Neuron (in vitro differentiated cells): Measurements from ENCODE around the gene CCNJL.

Experiments used
- H2AFZ ChIP-seq: one replicate; pipeline ENCODE4 v1.6.1; 2013; ENCODE audit warnings: low read depth, mild to moderate bottlenecking, inconsistent platforms, low read length, moderate library complexity
- H3K27me3 ChIP-seq: one replicate; pipeline ENCODE4 v1.6.1; 2013; ENCODE audit warnings: low read length; ENCODE audit not compliant: insufficient read depth
- H3K36me3 ChIP-seq: one replicate; pipeline ENCODE4 v1.6.1; 2013; ENCODE audit warnings: low read length; ENCODE audit not compliant: insufficient read depth
- H3K4me1 ChIP-seq: one replicate; pipeline ENCODE4 v1.6.1; 2013; ENCODE audit warnings: low read length; ENCODE audit not compliant: insufficient read depth
- H3K4me3 ChIP-seq: 2 replicates; pipeline ENCODE4 v1.5.1; 2013; ENCODE audit warnings: mild to moderate bottlenecking, low read length, moderate library complexity
- H3K9me3 ChIP-seq: one replicate; pipeline ENCODE4 v1.6.1; 2013; ENCODE audit warnings: low read length

CCNJL gene

DNA sequence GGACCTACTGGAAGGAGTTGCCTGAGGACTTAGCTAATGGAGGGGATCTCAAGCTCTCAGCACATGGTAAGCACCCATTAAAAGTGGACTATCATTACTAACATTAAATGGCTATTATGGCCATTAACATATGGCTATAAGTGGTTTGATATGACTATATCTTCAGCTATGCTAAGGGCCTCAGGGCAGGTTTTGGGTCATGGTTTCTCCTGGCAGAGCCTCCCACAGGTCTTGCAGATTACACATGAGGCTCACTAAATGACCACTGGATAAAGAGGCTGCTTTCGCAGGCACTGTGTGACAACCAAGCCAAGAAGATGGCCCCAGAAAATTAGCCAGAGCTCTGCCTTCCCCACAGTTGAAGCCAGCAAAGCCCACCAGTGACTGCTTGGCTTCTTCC is 15.4 kb downstream of the CCNJL start:
- Histone ChIP-seq H3K4me1 (peaks cover 13% of the 10 kb centered on the region), H3K36me3 (peaks cover 2% of the 10 kb centered on the region), H3K9me3 (no peaks in the 10 kb centered on the region), H3K27me3 (no peaks in the 10 kb centered on the region), H2AFZ (no peak overlapping the region), H3K4me3 (no peak overlapping the region)

GRCh38 chr5:160296496-160296895 is 15.9 kb downstream of the CCNJL start:
- Histone ChIP-seq H3K4me3 (no peak overlapping the region), H3K9me3 (no peaks in the 10 kb centered on the region), H3K4me1 (peaks cover 13% of the 10 kb centered on the region), H3K27me3 (no peaks in the 10 kb centered on the region), H2AFZ (no peak overlapping the region), H3K36me3 (peaks cover 2% of the 10 kb centered on the region)

GRCh38 chr5:160293901-160294561 is 18.3 kb downstream of the CCNJL start:
- Histone ChIP-seq H3K4me1 (peaks cover 13% of the 10 kb centered on the region), H2AFZ (no peak overlapping the region), H3K27me3 (no peaks in the 10 kb centered on the region), H3K9me3 (no peaks in the 10 kb centered on the region), H3K36me3 (peaks cover 2% of the 10 kb centered on the region), H3K4me3 (no peak overlapping the region)

- no peaks in the 10 kb centered on the region for H3K9me3 ChIP-seq
- H3K4me1 ChIP-seq = peaks cover 13% of the 10 kb centered on the region
- no peak overlapping the region for H2AFZ ChIP-seq
- H3K4me3 ChIP-seq = no peak overlapping the region
- peaks cover 2% of the 10 kb centered on the region for H3K36me3 ChIP-seq
- no peaks in the 10 kb centered on the region for H3K27me3 ChIP-seq
Observed at GRCh38 chr5:160293386-160293785, 19.0 kb downstream of the CCNJL start.

- Histone ChIP-seq H3K27me3 (no peaks in the 10 kb centered on the region), H3K36me3 (no peaks in the 10 kb centered on the region), H3K4me1 (peaks cover 28% of the 10 kb centered on the region), H2AFZ (no peak overlapping the region), H3K4me3 (no peak overlapping the region), H3K9me3 (no peaks in the 10 kb centered on the region)
Observed at GRCh38 chr5:160291467-160291866, 20.9 kb downstream of the CCNJL start.

DNA sequence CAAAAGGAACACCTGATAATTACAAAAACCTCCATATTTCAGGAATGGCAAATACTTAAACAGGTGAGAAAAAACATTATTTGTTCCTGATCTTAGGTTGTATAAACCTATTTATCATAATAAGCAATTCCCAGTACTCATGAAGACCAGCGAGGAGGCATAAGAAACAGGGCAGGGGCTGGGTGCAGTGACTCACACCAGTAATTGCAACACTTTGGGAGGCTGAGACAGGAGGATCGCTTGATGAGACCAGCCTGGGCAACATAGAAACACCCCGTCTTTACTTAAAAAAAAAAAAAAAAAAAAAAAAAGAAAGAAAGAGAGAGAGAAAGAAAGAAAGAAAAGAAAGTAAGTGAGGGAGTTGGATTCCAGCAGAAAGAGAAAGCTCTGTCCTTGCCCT is 21.6 kb downstream of the CCNJL start:
- Histone ChIP-seq H3K4me3 (no peak overlapping the region), H3K4me1 (peaks cover 28% of the 10 kb centered on the region), H3K36me3 (no peaks in the 10 kb centered on the region), H2AFZ (no peak overlapping the region), H3K9me3 (no peaks in the 10 kb centered on the region), H3K27me3 (no peaks in the 10 kb centered on the region)

DNA sequence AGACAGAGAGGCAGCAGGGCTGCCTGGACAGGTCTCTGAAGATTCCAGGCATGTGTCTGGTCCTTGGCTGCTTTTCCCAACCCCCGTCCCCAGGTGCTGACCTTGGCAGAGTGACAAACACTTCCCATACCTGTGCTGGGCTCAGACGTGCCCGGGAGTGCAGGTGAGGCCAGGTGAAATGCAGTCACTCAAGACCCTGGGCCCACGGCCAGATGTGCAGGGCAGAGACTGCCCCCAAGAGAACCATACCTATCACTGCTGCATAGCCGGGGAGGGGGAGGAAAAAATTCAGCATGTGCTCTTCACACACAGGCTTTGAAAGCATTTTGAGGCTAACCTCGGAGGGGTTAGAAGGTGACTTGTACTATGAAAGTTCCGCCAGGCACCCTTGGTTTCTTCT is 22.6 kb downstream of the CCNJL start:
- Histone ChIP-seq H3K4me3 (no peak overlapping the region), H3K9me3 (no peaks in the 10 kb centered on the region), H2AFZ (no peak overlapping the region), H3K27me3 (no peaks in the 10 kb centered on the region), H3K4me1 (peaks cover 28% of the 10 kb centered on the region), H3K36me3 (no peaks in the 10 kb centered on the region)

GRCh38 chr5:160289356-160289651 is 23.1 kb downstream of the CCNJL start:
- no peak overlapping the region for H2AFZ ChIP-seq
- H3K4me1 ChIP-seq = peaks cover 24% of the 10 kb centered on the region
- no peaks in the 10 kb centered on the region for H3K36me3 ChIP-seq

GRCh38 chr5:160287378-160288051 is 24.8 kb downstream of the CCNJL start:
- no peaks in the 10 kb centered on the region for H3K27me3 ChIP-seq
- H2AFZ ChIP-seq = no peak overlapping the region
- H3K36me3 ChIP-seq = no peaks in the 10 kb centered on the region
- H3K4me1 ChIP-seq = peaks cover 15% of the 10 kb centered on the region
- H3K9me3 ChIP-seq = no peaks in the 10 kb centered on the region
- no peak overlapping the region for H3K4me3 ChIP-seq

More at GRCh38 chr5:160289356-160289651, 23.1 kb downstream of the CCNJL start:
- Histone ChIP-seq H3K4me3 (no peak overlapping the region), H3K27me3 (no peaks in the 10 kb centered on the region), H3K9me3 (no peaks in the 10 kb centered on the region)

- Histone ChIP-seq H3K4me3 (no peak overlapping the region), H3K9me3 (no peaks in the 10 kb centered on the region), H3K27me3 (no peaks in the 10 kb centered on the region), H2AFZ (no peak overlapping the region), H3K36me3 (no peaks in the 10 kb centered on the region), H3K4me1 (peaks cover 15% of the 10 kb centered on the region)
Observed at GRCh38 chr5:160286947-160287346, 25.4 kb downstream of the CCNJL start.

DNA sequence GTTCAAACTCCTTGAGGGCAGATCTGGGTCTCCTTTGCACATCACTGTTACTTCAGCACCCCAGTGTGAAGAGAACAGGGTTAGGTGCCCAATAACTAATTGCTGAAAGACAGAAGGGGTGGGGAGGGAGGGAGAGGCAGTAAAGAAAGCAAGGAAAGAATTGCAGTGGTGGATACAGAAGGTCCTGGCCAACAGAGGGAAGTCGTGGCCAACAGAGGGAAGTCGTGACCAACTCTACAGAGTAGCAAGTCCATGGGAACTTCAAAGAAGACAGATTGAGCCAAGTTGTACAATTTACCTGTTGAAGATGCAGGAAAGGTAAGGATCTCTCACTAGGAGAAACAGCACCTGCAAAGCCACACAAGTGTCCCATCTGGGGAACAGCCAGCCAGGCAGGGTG is 27.0 kb downstream of the CCNJL start:
- Histone ChIP-seq H2AFZ (no peak overlapping the region), H3K27me3 (no peaks in the 10 kb centered on the region), H3K36me3 (peaks cover 4% of the 10 kb centered on the region), H3K9me3 (no peaks in the 10 kb centered on the region), H3K4me3 (no peak overlapping the region), H3K4me1 (peaks cover 15% of the 10 kb centered on the region)

- H3K4me3 ChIP-seq = no peak overlapping the region
- H3K27me3 ChIP-seq = no peaks in the 10 kb centered on the region
- H3K36me3 ChIP-seq = peaks cover 11% of the 10 kb centered on the region
- no peak overlapping the region for H2AFZ ChIP-seq
- no peaks in the 10 kb centered on the region for H3K9me3 ChIP-seq
- H3K4me1 ChIP-seq = peaks cover 15% of the 10 kb centered on the region
Observed at GRCh38 chr5:160284291-160284873, 28.0 kb downstream of the CCNJL start.

DNA sequence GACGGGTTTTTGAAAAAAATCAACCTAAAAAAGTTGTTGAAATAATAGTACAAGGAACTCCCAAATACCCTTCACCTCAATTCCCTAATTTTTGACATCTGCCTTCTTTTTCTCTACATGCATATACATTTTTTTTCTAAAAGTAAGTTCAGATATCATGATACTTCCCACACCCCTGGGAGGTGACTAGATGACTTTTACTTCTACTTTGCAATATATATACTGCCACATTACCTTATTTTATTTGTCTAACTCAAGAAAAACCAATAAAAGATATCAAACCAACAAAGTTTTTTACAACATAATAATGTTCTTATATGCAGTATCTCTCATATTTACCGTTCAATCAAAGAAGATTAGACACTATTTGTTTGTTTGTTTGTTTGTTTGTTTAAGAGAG is 31.1 kb downstream of the CCNJL start:
- Histone ChIP-seq H3K27me3 (no peaks in the 10 kb centered on the region), H3K4me3 (no peak overlapping the region), H3K9me3 (no peaks in the 10 kb centered on the region), H2AFZ (no peak overlapping the region), H3K36me3 (peaks cover 18% of the 10 kb centered on the region), H3K4me1 (peaks cover 6% of the 10 kb centered on the region)
